ENCODE measurements around the gene APOBEC3G.

DNA sequence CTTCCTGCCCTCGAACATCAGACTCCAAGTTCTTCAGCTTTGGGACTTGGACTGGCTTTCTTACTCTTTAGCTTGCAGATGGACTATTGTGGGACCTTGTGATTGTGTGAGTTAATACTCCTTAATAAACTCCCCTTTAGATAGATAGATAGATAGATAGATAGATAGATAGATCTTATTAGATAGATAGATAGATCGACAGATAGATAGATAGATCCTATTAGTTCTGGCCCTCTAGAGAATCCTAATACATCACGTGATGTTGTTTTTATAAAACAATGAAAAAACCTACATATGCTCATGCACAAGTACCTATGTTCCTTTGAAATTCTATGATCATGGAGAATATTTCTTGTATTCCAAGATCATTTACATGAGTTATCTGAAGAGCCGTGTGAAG, 43.9 kb downstream of the APOBEC3G start:
- TF ChIP-seq POLR2AphosphoS5 (IDR thresholded peaks at IDR 0.05; ENCODE audit: low read depth, low read length) (no peak), POLR2A (IDR thresholded peaks at IDR 0.05; ENCODE audit: low read depth, low read length) (no peak), TAF1 (IDR thresholded peaks at IDR 0.05; ENCODE audit: borderline replicate concordance, low read depth, low read length) (no peak)
